ENCODE results near the gene MPDZ.

Gene MPDZ, protein sequence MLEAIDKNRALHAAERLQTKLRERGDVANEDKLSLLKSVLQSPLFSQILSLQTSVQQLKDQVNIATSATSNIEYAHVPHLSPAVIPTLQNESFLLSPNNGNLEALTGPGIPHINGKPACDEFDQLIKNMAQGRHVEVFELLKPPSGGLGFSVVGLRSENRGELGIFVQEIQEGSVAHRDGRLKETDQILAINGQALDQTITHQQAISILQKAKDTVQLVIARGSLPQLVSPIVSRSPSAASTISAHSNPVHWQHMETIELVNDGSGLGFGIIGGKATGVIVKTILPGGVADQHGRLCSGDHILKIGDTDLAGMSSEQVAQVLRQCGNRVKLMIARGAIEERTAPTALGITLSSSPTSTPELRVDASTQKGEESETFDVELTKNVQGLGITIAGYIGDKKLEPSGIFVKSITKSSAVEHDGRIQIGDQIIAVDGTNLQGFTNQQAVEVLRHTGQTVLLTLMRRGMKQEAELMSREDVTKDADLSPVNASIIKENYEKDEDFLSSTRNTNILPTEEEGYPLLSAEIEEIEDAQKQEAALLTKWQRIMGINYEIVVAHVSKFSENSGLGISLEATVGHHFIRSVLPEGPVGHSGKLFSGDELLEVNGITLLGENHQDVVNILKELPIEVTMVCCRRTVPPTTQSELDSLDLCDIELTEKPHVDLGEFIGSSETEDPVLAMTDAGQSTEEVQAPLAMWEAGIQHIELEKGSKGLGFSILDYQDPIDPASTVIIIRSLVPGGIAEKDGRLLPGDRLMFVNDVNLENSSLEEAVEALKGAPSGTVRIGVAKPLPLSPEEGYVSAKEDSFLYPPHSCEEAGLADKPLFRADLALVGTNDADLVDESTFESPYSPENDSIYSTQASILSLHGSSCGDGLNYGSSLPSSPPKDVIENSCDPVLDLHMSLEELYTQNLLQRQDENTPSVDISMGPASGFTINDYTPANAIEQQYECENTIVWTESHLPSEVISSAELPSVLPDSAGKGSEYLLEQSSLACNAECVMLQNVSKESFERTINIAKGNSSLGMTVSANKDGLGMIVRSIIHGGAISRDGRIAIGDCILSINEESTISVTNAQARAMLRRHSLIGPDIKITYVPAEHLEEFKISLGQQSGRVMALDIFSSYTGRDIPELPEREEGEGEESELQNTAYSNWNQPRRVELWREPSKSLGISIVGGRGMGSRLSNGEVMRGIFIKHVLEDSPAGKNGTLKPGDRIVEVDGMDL (N-terminal part only)

GRCh38 chr9:13279284-13280141 lies at the start of gene MPDZ:
MPDZ (minus strand) TSS chr9:13279692; CDS start chr9:13250315, 29,377 bp downstream.
- DNase-seq = peak; percentile 88

GRCh38 chr9:13324988-13325387 lies 45.5 kb upstream of the MPDZ start:
- no peak for DNase-seq

GRCh38 chr9:13322828-13323550 lies 43.5 kb upstream of the MPDZ start:
- DNase-seq = no peak

GRCh38 chr9:13318027-13318426 lies 38.5 kb upstream of the MPDZ start:
- DNase-seq = no peak

GRCh38 chr9:13296972-13297371 lies 17.5 kb upstream of the MPDZ start:
- DNase-seq = no peak

DNA sequence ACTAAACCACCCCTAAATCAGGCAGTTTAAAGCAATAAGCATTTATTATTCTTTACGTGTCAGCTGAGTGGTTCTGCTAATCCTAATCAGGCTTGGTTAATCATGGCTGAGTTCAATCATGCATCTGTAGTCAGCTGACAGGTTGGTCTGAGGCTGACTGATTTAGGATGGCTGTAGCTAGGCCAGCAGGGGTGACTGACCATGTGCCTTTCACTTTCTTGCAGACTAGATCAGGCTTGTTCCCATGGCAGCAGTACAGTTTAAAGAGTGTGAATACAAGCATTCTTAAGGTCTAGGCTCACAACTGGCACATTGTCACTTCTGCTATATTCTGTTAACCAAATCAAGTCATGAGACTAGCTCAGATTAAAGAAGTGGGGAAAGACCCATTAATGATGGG lies 16.1 kb upstream of the MPDZ start:
- DNase-seq = no peak

DNA sequence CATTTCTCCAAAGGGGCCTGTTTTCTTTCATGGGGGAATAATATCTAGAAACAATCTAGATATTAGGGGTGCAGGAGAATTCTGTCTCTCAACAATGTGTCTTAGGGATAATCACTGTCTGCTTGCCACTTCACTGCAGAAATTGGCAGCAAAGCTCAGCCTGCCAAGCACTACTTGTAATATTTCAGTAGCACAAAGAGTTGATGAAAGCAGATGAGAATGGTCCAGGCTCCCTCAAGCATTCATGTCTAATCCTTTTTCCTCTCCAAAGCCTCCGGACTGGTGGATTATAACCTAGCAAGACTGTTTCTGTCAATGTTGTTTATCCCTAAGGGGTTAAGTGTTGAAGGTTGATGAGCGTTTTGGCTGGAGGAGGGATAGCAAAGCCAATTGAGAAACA lies 13.3 kb upstream of the MPDZ start:
- DNase-seq = no peak

- no peak for DNase-seq
Measured at GRCh38 chr9:13292158-13292557, 12.7 kb upstream of the MPDZ start.

GRCh38 chr9:13291718-13292117 lies 12.2 kb upstream of the MPDZ start:
- no peak for DNase-seq

DNA sequence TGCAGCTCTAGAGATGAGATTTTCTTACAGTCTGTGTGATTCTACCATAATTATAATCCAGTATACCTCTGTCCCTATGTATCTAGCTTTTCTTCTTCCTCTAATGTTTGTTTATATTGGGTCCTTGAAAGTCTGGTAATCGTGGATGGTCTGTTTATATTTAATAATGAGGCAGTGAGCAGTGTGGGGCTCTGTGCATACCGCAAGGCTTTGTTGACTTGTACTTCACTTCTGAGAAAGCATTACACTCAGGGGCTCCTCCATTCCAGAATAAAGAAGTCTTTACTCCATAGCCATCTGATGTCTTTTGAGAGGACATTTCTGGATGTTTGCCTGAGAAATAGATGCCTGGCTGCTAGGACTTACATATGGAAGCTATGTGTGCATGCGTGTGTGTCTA lies 4.5 kb upstream of the MPDZ start:
- DNase-seq = no peak

GRCh38 chr9:13282998-13283397 lies 3.5 kb upstream of the MPDZ start:
- DNase-seq = no peak

- DNase-seq = no peak
Measured at GRCh38 chr9:13281356-13282016, 2.0 kb upstream of the MPDZ start.

DNA sequence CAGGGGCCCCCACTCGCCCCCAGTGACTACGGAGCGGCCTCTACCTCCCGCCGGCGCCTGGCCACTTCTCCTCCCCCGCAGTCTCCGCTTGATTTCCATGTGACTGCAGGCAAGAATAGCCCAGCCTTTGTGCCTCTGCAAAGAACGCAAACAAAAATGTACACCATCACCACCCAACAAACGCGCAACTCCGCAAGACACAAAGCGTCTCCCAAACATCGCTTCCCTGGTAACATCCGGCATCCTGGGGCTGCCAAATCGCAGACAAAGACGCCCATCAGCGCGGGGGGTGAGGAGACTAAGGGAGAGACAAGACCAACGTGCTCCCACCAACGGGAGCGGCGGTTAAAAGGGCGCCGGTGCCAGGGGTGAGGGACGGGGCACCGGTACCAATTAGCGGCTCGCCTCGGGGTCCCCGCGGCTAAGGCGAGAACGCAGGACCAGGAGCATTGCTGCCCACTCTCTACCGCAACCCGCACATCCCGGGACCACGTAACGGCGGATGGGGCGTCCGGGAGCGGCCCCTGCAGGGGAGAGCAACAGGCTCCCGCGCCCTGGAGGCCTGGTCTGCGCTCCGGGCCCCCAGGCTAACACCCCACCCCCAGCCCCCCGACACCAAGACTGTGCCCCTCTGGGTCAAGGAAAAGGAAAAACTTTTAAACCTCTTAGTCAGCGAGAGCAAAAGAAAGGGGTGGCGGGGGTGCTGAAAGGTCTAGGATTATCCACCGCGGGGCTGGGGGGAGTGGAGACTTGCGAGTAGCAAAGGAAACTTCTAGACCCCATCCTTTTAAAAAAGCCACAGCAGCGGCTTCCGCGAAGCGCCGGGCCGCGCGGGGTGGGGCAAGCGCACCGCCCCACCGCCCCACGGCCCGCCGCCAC lies 885 bp downstream of the MPDZ start:
- DNase-seq = peak; percentile 79

DNA sequence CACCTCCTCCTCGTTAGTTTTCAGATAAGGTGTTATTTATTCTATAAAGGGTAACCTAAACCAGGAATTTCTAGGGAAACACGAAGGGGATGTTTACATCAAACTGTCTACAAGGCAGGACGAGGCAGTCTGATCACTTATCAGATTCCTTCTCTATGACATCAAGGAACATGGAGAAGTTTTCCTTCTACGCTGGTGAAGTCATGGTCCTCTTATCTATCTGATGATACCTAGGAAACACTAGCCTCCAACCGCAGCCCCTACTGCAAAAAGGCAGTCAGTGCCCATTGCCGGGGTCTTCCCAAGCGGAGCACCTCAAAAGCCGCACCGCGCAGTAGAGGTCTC lies 1.5 kb downstream of the MPDZ start:
- no peak for DNase-seq

DNA sequence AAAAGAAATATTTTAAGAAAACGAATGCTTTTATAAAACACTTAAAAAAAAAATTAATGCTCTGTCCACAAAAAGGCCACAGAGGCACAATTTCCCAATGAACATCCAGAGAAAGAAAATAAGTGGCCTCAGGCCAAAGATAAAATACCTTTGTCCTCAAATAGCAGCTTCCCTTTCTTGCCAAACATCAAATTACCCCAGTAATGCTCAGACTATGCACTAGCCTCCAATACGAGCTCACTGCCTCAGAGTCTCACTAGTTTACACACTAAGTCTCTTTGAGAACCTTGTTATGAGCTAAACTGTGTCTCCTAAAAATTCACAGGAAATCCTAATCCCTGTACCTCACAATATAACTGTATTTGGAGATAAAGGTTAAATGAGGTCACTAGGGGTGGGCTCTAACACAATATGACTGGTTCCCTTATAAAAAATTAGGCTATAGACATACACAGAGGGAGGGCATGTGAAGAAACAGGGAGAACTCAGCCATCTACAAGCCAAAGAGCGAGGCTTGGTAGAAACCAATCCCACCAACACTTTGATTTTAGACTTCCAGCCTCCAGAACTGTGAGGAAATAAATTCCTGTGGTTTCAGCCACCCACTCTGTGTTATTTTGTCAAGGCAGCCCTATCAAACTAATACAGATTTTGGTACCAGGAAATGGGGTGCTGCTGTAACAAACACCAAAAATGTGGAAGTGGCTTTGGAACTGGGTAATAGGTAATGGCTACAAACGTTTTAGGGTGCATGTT lies 4.4 kb downstream of the MPDZ start:
- DNase-seq = no peak

DNA sequence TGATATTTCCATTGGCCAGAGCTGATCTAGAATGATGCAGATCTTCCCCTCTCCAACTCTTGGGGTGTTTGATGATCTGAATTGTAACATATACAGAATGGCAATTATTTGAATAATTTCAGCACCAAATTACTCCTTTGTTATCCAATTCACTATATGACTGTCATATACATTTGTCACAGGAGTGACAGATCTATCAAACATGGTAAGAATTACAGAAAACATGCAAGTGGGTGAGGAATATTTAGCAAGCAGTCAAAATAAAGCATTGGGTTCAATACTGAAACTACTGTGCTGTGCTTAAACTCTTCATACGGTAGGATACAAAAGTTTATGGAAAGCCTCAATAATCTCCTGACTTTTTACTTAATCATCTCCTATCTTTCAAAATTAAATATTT lies 8.8 kb downstream of the MPDZ start:
- no peak for DNase-seq

- no peak for DNase-seq
Measured at GRCh38 chr9:13269589-13270452, 9.7 kb downstream of the MPDZ start.

DNA sequence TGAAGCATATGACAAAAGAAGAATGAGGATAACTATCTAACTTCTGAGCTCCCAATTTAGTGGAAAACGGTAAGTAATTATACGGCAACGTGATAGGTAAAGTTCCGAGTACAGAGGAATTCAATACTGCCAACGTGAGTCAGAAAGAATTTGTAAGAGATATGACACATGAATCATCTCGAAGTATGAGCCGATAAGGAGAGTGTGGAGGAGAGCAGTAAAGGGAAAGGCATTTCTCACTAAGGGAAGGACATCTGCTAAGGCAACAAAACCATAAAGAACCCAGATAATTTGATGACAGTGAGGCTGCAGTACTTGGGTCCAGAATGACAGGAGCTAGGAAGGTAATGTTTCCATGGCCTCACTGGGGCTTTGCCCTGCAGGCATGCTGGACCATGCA lies 11.0 kb downstream of the MPDZ start:
- DNase-seq = no peak

Data from right hindlimb (tissue), 1 donor.